Activated T-helper 17 cell treated with anti-CD3 and anti-CD28 coated beads, Interleukin-2, amount 50 U/mL, for 72 hours (primary cell): ENCODE data around the gene GALNTL6. TPM values are rescaled to one million over a fixed set of nuclear protein-coding genes. Genes with fewer than 3 reads are reported as not detected.
A peak's percentile ranks its signal among the peaks of the same experiment; 100 is the strongest.

ENCODE experiments used
- ATAC-seq: fragments of 150-1000 bp; cut with Tn5 transposase; replicated peaks from 2 replicates; pipeline ENCODE4 v1.10.0; 2021; ENCODE audit warnings: mild to moderate bottlenecking, moderate library complexity
- H3K27ac Mint-ChIP-seq: one replicate; pipeline ENCODE4 v1.8.0; 2022; ENCODE audit warnings: mixed read lengths
- H3K27me3 Mint-ChIP-seq: one replicate; pipeline ENCODE4 v1.8.0; 2022; ENCODE audit warnings: mixed read lengths
- H3K36me3 Mint-ChIP-seq: one replicate; pipeline ENCODE4 v1.8.0; 2022; ENCODE audit warnings: low read depth, mild to moderate bottlenecking, mixed read lengths
- H3K4me1 Mint-ChIP-seq: one replicate; pipeline ENCODE4 v1.8.0; 2022; ENCODE audit warnings: mixed read lengths
- H3K4me3 Mint-ChIP-seq: one replicate; pipeline ENCODE4 v1.8.0; 2022; ENCODE audit warnings: mild to moderate bottlenecking, mixed read lengths
- H3K9me3 Mint-ChIP-seq: one replicate; pipeline ENCODE4 v1.8.0; 2022; ENCODE audit warnings: mixed read lengths
- total RNA-seq, 2 donors: library from RNA; stranded (reverse); gene quantifications; one replicate each; pipeline ENCODE4 v1.2.3, GENCODE V29; 2022

GALNTL6 gene
- total RNA-seq, 2 donors from 2014 or later: not detected

GRCh38 chr4:172980219-172980618 is 1167.0 kb downstream of the GALNTL6 start:
- Mint-ChIP-seq H3K27me3 (peaks cover 15% of the 10 kb centered on the region), H3K36me3 (no peaks in the 10 kb centered on the region), H3K4me1 (no peaks in the 10 kb centered on the region), H3K9me3 (no peaks in the 10 kb centered on the region), H3K4me3 (no peak overlapping the region), H3K27ac (no peak overlapping the region)
- no peak for ATAC-seq

DNA sequence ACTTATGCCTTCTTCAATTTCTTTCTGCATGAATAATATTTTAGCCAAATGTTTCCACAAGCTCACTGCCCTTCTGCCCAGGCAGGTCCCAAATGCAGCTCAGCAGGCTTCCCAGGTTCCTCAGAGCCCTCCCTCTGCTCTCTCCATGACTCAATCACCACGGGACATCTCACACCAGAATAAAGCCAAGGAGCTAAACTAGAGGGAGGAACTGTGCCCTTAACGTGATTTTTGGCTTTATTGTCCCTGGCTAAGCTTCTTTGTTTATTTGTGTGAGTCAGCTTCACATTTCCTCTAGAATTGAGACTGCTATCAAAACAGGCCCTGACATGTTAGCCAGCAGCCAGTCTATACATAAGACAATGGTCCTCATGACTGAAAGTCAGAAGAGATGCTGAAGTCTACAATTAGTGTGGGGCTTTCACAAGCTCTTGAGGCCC is 1169.0 kb downstream of the GALNTL6 start:
- H3K27ac Mint-ChIP-seq: no peak overlapping the region

GRCh38 chr4:172983014-172983413 is 1169.8 kb downstream of the GALNTL6 start:
- Mint-ChIP-seq H3K36me3 (no peaks in the 10 kb centered on the region), H3K27ac (no peak overlapping the region), H3K4me1 (no peaks in the 10 kb centered on the region)

More for the DNA sequence above, 1169.0 kb downstream of the GALNTL6 start:
- Mint-ChIP-seq H3K27me3 (peaks cover 15% of the 10 kb centered on the region), H3K4me1 (no peaks in the 10 kb centered on the region), H3K4me3 (no peak overlapping the region), H3K36me3 (no peaks in the 10 kb centered on the region), H3K9me3 (no peaks in the 10 kb centered on the region)
- ATAC-seq: peak; percentile 16

DNA sequence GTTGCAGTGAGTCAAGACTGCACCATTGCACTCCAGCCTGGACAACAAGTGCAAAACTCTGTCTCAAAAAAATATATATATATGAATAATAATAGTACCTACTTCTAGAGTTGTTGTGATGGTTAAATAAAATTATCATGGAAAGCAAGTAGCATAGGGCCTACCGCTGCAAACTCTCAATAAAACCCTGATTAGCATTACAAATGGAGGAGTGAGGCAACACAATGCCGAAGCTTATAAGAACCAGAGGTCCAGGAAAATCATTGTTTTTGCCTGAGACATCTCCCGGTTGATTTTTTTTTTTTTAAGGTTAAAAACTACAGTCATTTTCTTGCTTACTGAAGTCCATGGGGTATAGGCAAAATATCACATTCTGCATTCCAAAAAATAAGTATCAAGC is 1170.4 kb downstream of the GALNTL6 start:
- peaks cover 9% of the 10 kb centered on the region for H3K27me3 Mint-ChIP-seq
- no peak overlapping the region for H3K4me3 Mint-ChIP-seq
- no peaks in the 10 kb centered on the region for H3K4me1 Mint-ChIP-seq
- H3K36me3 Mint-ChIP-seq: no peaks in the 10 kb centered on the region
- ATAC-seq: no peak
- H3K9me3 Mint-ChIP-seq: no peaks in the 10 kb centered on the region
- H3K27ac Mint-ChIP-seq: no peak overlapping the region

More at GRCh38 chr4:172983014-172983413, 1169.8 kb downstream of the GALNTL6 start:
- no peaks in the 10 kb centered on the region for H3K9me3 Mint-ChIP-seq
- peaks cover 11% of the 10 kb centered on the region for H3K27me3 Mint-ChIP-seq
- no peak overlapping the region for H3K4me3 Mint-ChIP-seq
- ATAC-seq: no peak

GRCh38 chr4:172985552-172985951 is 1172.3 kb downstream of the GALNTL6 start:
- ATAC-seq: no peak
- Mint-ChIP-seq H3K36me3 (no peaks in the 10 kb centered on the region), H3K4me1 (no peaks in the 10 kb centered on the region), H3K9me3 (peaks cover 4% of the 10 kb centered on the region), H3K27me3 (peaks cover 11% of the 10 kb centered on the region), H3K4me3 (no peak overlapping the region), H3K27ac (no peak overlapping the region)

DNA sequence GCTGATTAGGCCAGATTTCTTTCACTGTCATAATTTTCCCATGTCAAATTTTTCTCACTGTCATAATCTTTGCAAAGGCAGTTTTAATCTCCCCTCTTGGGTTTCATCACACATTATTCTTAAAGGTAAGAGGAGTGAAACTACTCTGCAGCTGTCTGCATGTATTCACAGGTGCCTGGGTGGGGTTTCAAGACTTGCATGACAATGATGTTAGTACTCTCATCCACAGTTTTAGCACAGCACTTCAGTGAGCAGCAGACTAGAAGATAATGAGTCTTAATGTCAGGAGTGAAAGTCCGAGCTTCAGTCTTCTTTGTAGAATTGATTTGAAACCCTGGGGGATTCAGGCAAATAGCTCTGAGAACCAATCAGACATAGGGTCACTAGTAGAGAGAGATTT is 1172.9 kb downstream of the GALNTL6 start:
- no peaks in the 10 kb centered on the region for H3K36me3 Mint-ChIP-seq
- peaks cover 4% of the 10 kb centered on the region for H3K9me3 Mint-ChIP-seq
- no peak overlapping the region for H3K4me3 Mint-ChIP-seq
- no peaks in the 10 kb centered on the region for H3K4me1 Mint-ChIP-seq
- H3K27ac Mint-ChIP-seq: no peak overlapping the region
- no peak for ATAC-seq
- H3K27me3 Mint-ChIP-seq: peaks cover 8% of the 10 kb centered on the region

GRCh38 chr4:172989984-172990820 is 1177.0 kb downstream of the GALNTL6 start:
- Mint-ChIP-seq H3K27ac (no peak overlapping the region), H3K27me3 (peaks cover 9% of the 10 kb centered on the region), H3K36me3 (no peaks in the 10 kb centered on the region), H3K9me3 (peaks cover 4% of the 10 kb centered on the region), H3K4me3 (no peak overlapping the region), H3K4me1 (no peaks in the 10 kb centered on the region)
- ATAC-seq: no peak

GRCh38 chr4:172992648-172993378 is 1179.6 kb downstream of the GALNTL6 start:
- Mint-ChIP-seq H3K27me3 (peaks cover 16% of the 10 kb centered on the region), H3K4me1 (no peaks in the 10 kb centered on the region), H3K36me3 (no peaks in the 10 kb centered on the region), H3K9me3 (peaks cover 4% of the 10 kb centered on the region), H3K27ac (no peak overlapping the region), H3K4me3 (no peak overlapping the region)
- no peak for ATAC-seq

- Mint-ChIP-seq H3K27me3 (peaks cover 20% of the 10 kb centered on the region), H3K4me1 (no peaks in the 10 kb centered on the region), H3K36me3 (no peaks in the 10 kb centered on the region), H3K4me3 (no peak overlapping the region), H3K27ac (no peak overlapping the region), H3K9me3 (no peaks in the 10 kb centered on the region)
- no peak for ATAC-seq
Measured at GRCh38 chr4:172995161-172995560, 1182.0 kb downstream of the GALNTL6 start.

DNA sequence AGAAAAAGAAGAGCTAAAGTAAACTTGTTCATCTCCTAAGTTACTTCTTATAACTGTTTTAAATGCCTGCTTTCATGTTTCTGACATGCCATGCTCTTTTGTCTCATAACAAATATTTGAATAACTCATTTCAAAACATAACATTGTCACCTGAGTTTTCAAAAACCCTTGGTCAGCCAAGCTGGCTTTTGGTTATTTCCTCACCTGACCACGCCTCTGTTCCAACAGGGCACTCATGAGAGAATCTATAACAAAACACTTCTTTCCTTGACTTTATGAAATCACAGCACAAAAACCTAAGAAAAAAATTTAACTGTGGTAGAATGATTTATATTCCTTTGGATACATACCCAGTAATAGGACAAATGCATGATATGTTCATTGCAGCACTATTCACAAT is 1182.5 kb downstream of the GALNTL6 start:
- no peaks in the 10 kb centered on the region for H3K4me1 Mint-ChIP-seq
- H3K27ac Mint-ChIP-seq: no peak overlapping the region
- no peaks in the 10 kb centered on the region for H3K36me3 Mint-ChIP-seq
- H3K27me3 Mint-ChIP-seq: peaks cover 20% of the 10 kb centered on the region
- no peak overlapping the region for H3K4me3 Mint-ChIP-seq
- no peak for ATAC-seq
- H3K9me3 Mint-ChIP-seq: no peaks in the 10 kb centered on the region

- ATAC-seq: peak; percentile 44
- no peak overlapping the region for H3K4me3 Mint-ChIP-seq
- H3K36me3 Mint-ChIP-seq: no peaks in the 10 kb centered on the region
- no peaks in the 10 kb centered on the region for H3K9me3 Mint-ChIP-seq
- no peaks in the 10 kb centered on the region for H3K4me1 Mint-ChIP-seq
- H3K27ac Mint-ChIP-seq: no peak overlapping the region
- peaks cover 23% of the 10 kb centered on the region for H3K27me3 Mint-ChIP-seq
Measured at GRCh38 chr4:172996571-172997216, 1183.5 kb downstream of the GALNTL6 start.

DNA sequence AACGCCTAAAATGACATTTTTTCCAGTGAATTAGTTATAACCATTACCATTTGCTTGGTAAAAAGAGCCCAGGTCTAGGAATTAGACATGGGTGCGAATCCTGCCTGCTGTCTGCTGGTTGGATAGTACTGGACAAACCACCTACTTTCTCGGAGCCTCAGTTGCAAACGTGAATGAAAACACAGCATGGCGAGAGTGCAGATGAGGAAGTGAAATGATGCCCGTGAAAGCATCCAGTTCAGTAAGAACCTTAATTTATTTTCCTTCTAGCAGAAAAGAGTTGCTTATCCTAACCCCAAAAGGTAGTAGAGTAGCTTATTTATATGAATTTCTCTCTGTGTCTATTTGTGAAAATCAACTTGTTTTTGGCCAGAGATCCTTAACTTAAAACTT is 1184.0 kb downstream of the GALNTL6 start:
- Mint-ChIP-seq H3K4me1 (no peaks in the 10 kb centered on the region), H3K36me3 (no peaks in the 10 kb centered on the region), H3K27ac (no peak overlapping the region), H3K9me3 (no peaks in the 10 kb centered on the region), H3K27me3 (peaks cover 23% of the 10 kb centered on the region), H3K4me3 (no peak overlapping the region)
- no peak for ATAC-seq

GRCh38 chr4:172997856-172998255 is 1184.7 kb downstream of the GALNTL6 start:
- H3K27me3 Mint-ChIP-seq: peaks cover 23% of the 10 kb centered on the region
- H3K27ac Mint-ChIP-seq: no peak overlapping the region
- H3K9me3 Mint-ChIP-seq: no peaks in the 10 kb centered on the region
- no peak overlapping the region for H3K4me3 Mint-ChIP-seq
- no peaks in the 10 kb centered on the region for H3K4me1 Mint-ChIP-seq
- ATAC-seq: no peak
- H3K36me3 Mint-ChIP-seq: no peaks in the 10 kb centered on the region

DNA sequence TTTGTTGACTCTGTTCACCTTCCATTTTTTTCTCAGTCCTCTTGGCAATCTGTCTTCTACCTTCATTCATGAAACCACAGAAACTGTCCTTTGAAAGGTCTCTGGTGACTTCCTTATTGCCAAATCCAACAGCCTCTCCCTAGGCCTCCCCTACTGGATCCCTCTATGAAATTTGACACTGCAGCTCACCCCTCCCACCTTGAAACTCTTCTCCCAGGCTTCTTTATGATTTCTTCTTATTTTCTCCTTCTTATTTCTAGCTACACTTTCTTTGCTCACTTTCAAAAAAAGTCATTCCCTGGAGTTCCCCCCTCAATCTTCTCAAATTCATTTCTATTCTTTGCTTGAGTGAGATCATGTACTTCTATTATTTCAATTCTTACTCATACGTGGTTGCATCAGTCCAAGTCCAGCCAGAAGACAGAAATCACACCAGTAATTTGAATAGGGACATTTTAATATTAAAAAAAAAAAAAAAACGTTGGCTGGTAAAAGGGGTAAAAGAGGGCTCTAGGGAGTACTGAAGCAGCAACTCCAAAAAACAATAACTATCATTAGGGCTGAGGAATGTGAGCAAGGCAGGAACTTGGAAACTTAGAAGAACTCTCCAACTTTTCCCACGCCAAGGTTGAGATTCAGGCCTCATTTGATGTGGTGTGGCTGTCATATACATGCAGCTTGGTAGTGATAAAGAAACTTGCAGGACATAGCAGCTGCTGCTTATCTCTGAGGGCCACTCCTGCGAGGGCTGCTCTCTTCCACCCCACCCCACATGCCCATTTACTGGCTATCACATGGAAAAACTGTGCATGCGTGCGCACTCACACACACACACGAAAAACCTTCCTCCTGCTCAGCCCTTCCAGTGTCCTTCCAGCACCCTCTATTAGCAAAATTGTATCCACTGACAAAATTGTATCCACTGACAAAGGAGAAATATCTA is 1185.6 kb downstream of the GALNTL6 start:
- Mint-ChIP-seq H3K4me3 (no peak overlapping the region), H3K36me3 (no peaks in the 10 kb centered on the region), H3K4me1 (no peaks in the 10 kb centered on the region), H3K27ac (no peak overlapping the region), H3K27me3 (peaks cover 23% of the 10 kb centered on the region), H3K9me3 (no peaks in the 10 kb centered on the region)
- ATAC-seq: no peak
